ENCODE measurements around the gene RCBTB2.

RCBTB2 gene

GRCh38 chr13:48556817-48557216, 23.9 kb upstream of the RCBTB2 start:
- H3K9me3 ChIP-seq (ENCODE audit: control insufficient read depth, insufficient read depth, low read length): peaks cover 19% of the 10 kb centered on the region; the same call in 1 of the 2 replicates
- no peaks in the 10 kb centered on the region for H3K79me2 ChIP-seq (ENCODE audit: control insufficient read depth, low read length)
- no peaks in the 10 kb centered on the region for H4K20me1 ChIP-seq (ENCODE audit: control insufficient read depth, insufficient read depth, low read depth, low read length)
- H3F3A ChIP-seq (ENCODE audit: control insufficient read depth, insufficient read depth): peaks cover 5% of the 10 kb centered on the region; the same call in 1 of the 2 replicates
- no peaks in the 10 kb centered on the region for H3K27me3 ChIP-seq (ENCODE audit: control insufficient read depth, low read length)
- no peak overlapping the region for H3K4me2 ChIP-seq (ENCODE audit: low read length)
- no peaks in the 10 kb centered on the region for H3K9me2 ChIP-seq (replicated peaks; ENCODE audit: control insufficient read depth, low read length)
- peaks cover 10% of the 10 kb centered on the region for H3K4me1 ChIP-seq (ENCODE audit: control insufficient read depth, low read length)
- H3K27ac ChIP-seq (ENCODE audit: low read depth, low read length): no peak overlapping the region
- H3K4me3 ChIP-seq (ENCODE audit: low read length): no peak overlapping the region
- no peaks in the 10 kb centered on the region for H3K36me3 ChIP-seq (ENCODE audit: control insufficient read depth, low read length)
- no peak for TF ChIP-seq EZH2phosphoT487 (IDR thresholded peaks at IDR 0.05; ENCODE audit: borderline replicate concordance, low read length)
- no peak for TF ChIP-seq CTCF (IDR thresholded peaks at IDR 0.05; ENCODE audit: low read depth, low read length, poor library complexity, severe bottlenecking)

- Histone ChIP-seq H3K4me2 (ENCODE audit: low read length) (no peak overlapping the region), H3K4me3 (ENCODE audit: low read length) (no peak overlapping the region), H4K20me1 (ENCODE audit: control insufficient read depth, insufficient read depth, low read depth, low read length) (no peaks in the 10 kb centered on the region), H3K9me3 (ENCODE audit: control insufficient read depth, insufficient read depth, low read length) (peaks cover 33% of the 10 kb centered on the region), H3K36me3 (ENCODE audit: control insufficient read depth, low read length) (no peaks in the 10 kb centered on the region), H3K27ac (ENCODE audit: low read depth, low read length) (no peak overlapping the region), H3K9me2 (replicated peaks; ENCODE audit: control insufficient read depth, low read length) (no peaks in the 10 kb centered on the region), H3K79me2 (ENCODE audit: control insufficient read depth, low read length) (no peaks in the 10 kb centered on the region), H3K27me3 (ENCODE audit: control insufficient read depth, low read length) (no peaks in the 10 kb centered on the region), H3F3A (ENCODE audit: control insufficient read depth, insufficient read depth) (no peaks in the 10 kb centered on the region), H3K4me1 (ENCODE audit: control insufficient read depth, low read length) (no peaks in the 10 kb centered on the region)
- TF ChIP-seq CTCF (IDR thresholded peaks at IDR 0.05; ENCODE audit: low read depth, low read length, poor library complexity, severe bottlenecking) (no peak), EZH2phosphoT487 (IDR thresholded peaks at IDR 0.05; ENCODE audit: borderline replicate concordance, low read length) (no peak)
Observed at GRCh38 chr13:48555441-48555840, 22.6 kb upstream of the RCBTB2 start.

GRCh38 chr13:48551329-48551728, 18.4 kb upstream of the RCBTB2 start:
- Histone ChIP-seq H3K79me2 (ENCODE audit: control insufficient read depth, low read length) (no peaks in the 10 kb centered on the region), H3K4me2 (ENCODE audit: low read length) (no peak overlapping the region), H3K27ac (ENCODE audit: low read depth, low read length) (no peak overlapping the region), H3K27me3 (ENCODE audit: control insufficient read depth, low read length) (no peaks in the 10 kb centered on the region), H3K4me1 (ENCODE audit: control insufficient read depth, low read length) (no peaks in the 10 kb centered on the region), H3K9me3 (ENCODE audit: control insufficient read depth, insufficient read depth, low read length) (peaks cover 32% of the 10 kb centered on the region), H3K36me3 (ENCODE audit: control insufficient read depth, low read length) (no peaks in the 10 kb centered on the region), H4K20me1 (ENCODE audit: control insufficient read depth, insufficient read depth, low read depth, low read length) (no peaks in the 10 kb centered on the region), H3K9me2 (replicated peaks; ENCODE audit: control insufficient read depth, low read length) (no peaks in the 10 kb centered on the region), H3F3A (ENCODE audit: control insufficient read depth, insufficient read depth) (no peaks in the 10 kb centered on the region), H3K4me3 (ENCODE audit: low read length) (no peak overlapping the region)
- TF ChIP-seq EZH2phosphoT487 (IDR thresholded peaks at IDR 0.05; ENCODE audit: borderline replicate concordance, low read length) (no peak), CTCF (IDR thresholded peaks at IDR 0.05; ENCODE audit: low read depth, low read length, poor library complexity, severe bottlenecking) (no peak)

Measured in DOHH2 (cell line).